ENCODE measurements around the gene CCDC149.

- TF ChIP-seq CTCF (conservative IDR thresholded peaks at IDR 0.05; ENCODE audit: low read depth, low read length) (peak; percentile 23; the same call in 1 of the 2 replicates), EZH2 (IDR thresholded peaks at IDR 0.05; ENCODE audit: low read length, unreplicated experiment) (no peak), EZH2phosphoT487 (IDR thresholded peaks at IDR 0.05; ENCODE audit: borderline replicate concordance, low read length) (no peak)
Measured at GRCh38 chr4:24840826-24841543, 71.9 kb downstream of the CCDC149 start.
